B cell (primary cell): ENCODE data around the gene KIAA1217.

Source experiments
- EZH2 ChIP-seq: IDR thresholded peaks from 2 replicates; pipeline ENCODE4 v1.6.1; 2012; ENCODE audit warnings: borderline replicate concordance, low read depth, mild to moderate bottlenecking, moderate library complexity, low read length; ENCODE audit not compliant: insufficient read depth, poor library complexity, severe bottlenecking
- TF ChIP-seq, protein P1 (sequence below): fragments of 200-600 bp; IDR thresholded peaks from one replicate; pipeline ENCODE4 v1.8.0; 2022; ENCODE audit warnings: antibody characterized with exemption, mild to moderate bottlenecking

- TF ChIP-seq, protein P1, sequence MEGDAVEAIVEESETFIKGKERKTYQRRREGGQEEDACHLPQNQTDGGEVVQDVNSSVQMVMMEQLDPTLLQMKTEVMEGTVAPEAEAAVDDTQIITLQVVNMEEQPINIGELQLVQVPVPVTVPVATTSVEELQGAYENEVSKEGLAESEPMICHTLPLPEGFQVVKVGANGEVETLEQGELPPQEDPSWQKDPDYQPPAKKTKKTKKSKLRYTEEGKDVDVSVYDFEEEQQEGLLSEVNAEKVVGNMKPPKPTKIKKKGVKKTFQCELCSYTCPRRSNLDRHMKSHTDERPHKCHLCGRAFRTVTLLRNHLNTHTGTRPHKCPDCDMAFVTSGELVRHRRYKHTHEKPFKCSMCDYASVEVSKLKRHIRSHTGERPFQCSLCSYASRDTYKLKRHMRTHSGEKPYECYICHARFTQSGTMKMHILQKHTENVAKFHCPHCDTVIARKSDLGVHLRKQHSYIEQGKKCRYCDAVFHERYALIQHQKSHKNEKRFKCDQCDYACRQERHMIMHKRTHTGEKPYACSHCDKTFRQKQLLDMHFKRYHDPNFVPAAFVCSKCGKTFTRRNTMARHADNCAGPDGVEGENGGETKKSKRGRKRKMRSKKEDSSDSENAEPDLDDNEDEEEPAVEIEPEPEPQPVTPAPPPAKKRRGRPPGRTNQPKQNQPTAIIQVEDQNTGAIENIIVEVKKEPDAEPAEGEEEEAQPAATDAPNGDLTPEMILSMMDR, result no peak
- no peak for TF ChIP-seq EZH2
Measured at GRCh38 chr10:24415455-24416125, 206.7 kb downstream of the KIAA1217 start.
